Progenitor cell of endocrine pancreas (in vitro differentiated cells): ENCODE measurements around the gene FCRLA. TPM values are rescaled to one million over a fixed set of nuclear protein-coding genes. Genes with fewer than 3 reads are reported as not detected.
"Not testable (repeated sequence)": the region's sequence is repeated elsewhere in the genome, so short reads cannot be mapped to it uniquely, and the experiment has no call there.

ENCODE experiments used
- DNase-seq: peaks from one replicate; pipeline ENCODE4 v3.0.0; 2021; ENCODE audit warnings: low spot score; ENCODE audit not compliant: unreplicated experiment
- H3K27ac Mint-ChIP-seq: 2 replicates; pipeline ENCODE4 v1.8.0; 2021; ENCODE audit warnings: mild to moderate bottlenecking, moderate library complexity, mixed read lengths
- H3K27me3 Mint-ChIP-seq: 2 replicates; pipeline ENCODE4 v1.8.0; 2021; ENCODE audit warnings: mixed read lengths
- H3K36me3 Mint-ChIP-seq: 2 replicates; pipeline ENCODE4 v1.8.0; 2022; ENCODE audit warnings: mixed read lengths; ENCODE audit not compliant: insufficient read depth
- H3K4me1 Mint-ChIP-seq: 2 replicates; pipeline ENCODE4 v1.8.0; 2021; ENCODE audit warnings: low read depth, mixed read lengths
- H3K4me3 Mint-ChIP-seq: 2 replicates; pipeline ENCODE4 v1.8.0; 2021; ENCODE audit warnings: low read depth, mild to moderate bottlenecking, moderate library complexity, mixed read lengths
- H3K9me3 Mint-ChIP-seq: 2 replicates; pipeline ENCODE4 v1.8.0; 2021; ENCODE audit warnings: low read depth, mixed read lengths
- CTCF ChIP-seq: fragments of 200-600 bp; sonication (generic); IDR thresholded peaks from one replicate; pipeline ENCODE4 v1.5.0; 2021; ENCODE audit warnings: antibody characterized with exemption, mild to moderate bottlenecking; ENCODE audit not compliant: unreplicated experiment
- long read RNA-seq: library from polyadenylated mRNA; unstranded; transcript quantifications from one replicate; pipeline ENCODE4 v2.0.0, GENCODE V29; 2020
- total RNA-seq: library from RNA; stranded (reverse); gene quantifications from 2 replicates; pipeline ENCODE4 v1.2.1, GENCODE V29; 2021

Gene FCRLA
- not detected in 2 replicates for total RNA-seq
- long read RNA-seq: 0 reads

DNA sequence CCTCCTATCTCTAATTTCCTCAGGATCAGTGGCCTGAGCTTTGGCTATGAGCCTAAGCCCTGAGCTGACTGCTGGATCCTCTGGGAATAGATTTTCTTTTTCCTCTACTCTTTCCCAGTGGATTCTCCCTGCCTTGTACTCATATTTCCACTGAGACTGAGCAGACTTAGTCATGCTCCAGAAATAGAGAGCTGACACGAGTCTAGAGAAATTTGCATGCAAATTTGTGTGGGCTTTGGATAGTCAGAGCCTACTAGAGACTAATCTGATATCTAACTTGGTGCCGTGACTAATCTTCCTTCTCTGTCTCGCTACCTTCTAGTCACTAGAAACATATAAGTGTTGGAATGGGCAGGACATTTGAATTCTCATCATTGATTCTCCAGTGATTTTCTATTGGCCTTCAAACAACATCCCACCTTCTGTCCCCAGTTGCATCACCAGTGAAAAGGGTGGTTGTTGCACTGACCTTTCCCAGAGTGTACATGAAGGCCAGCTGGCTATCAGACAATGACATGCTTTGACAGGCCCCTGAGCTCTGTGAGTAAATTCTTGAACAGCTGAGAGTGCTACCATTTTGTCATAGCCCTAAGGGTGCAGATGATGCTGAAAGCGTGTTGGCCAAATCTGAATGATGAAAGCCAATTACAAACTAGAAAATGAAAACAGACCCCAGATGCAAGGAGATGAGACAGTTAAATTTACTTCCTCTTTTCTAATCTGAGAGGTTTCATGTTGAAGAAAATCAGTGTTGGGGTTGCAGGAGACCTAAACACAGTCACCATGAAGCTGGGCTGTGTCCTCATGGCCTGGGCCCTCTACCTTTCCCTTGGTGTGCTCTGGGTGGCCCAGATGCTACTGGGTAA, at the start of gene FCRLA:
FCRLA (plus strand) TSS at position 748 of the 866 bp plus-strand sequence; CDS start at position 784, 36 bp downstream.
- TF ChIP-seq CTCF: no peak
- peaks cover 19% of the 10 kb centered on the region for H3K4me1 Mint-ChIP-seq
- H3K9me3 Mint-ChIP-seq: no peaks in the 10 kb centered on the region
- H3K36me3 Mint-ChIP-seq: no peaks in the 10 kb centered on the region
- no peak within 1 kb of the TSS for H3K27ac Mint-ChIP-seq
- no peak within 1 kb of the TSS for H3K4me3 Mint-ChIP-seq
- peaks cover 6% of the 10 kb centered on the region for H3K27me3 Mint-ChIP-seq
- no peak for DNase-seq

GRCh38 chr1:161658524-161658923, 48.5 kb upstream of the FCRLA start:
- not testable (repeated sequence) for H3K4me1 Mint-ChIP-seq, DNase-seq, H3K4me3 Mint-ChIP-seq, H3K9me3 Mint-ChIP-seq, H3K36me3 Mint-ChIP-seq, H3K27ac Mint-ChIP-seq, H3K27me3 Mint-ChIP-seq

GRCh38 chr1:161661660-161662311, 45.2 kb upstream of the FCRLA start:
- not testable (repeated sequence) for H3K4me3 Mint-ChIP-seq, H3K9me3 Mint-ChIP-seq, H3K4me1 Mint-ChIP-seq, H3K27ac Mint-ChIP-seq, H3K36me3 Mint-ChIP-seq, DNase-seq, H3K27me3 Mint-ChIP-seq

DNA sequence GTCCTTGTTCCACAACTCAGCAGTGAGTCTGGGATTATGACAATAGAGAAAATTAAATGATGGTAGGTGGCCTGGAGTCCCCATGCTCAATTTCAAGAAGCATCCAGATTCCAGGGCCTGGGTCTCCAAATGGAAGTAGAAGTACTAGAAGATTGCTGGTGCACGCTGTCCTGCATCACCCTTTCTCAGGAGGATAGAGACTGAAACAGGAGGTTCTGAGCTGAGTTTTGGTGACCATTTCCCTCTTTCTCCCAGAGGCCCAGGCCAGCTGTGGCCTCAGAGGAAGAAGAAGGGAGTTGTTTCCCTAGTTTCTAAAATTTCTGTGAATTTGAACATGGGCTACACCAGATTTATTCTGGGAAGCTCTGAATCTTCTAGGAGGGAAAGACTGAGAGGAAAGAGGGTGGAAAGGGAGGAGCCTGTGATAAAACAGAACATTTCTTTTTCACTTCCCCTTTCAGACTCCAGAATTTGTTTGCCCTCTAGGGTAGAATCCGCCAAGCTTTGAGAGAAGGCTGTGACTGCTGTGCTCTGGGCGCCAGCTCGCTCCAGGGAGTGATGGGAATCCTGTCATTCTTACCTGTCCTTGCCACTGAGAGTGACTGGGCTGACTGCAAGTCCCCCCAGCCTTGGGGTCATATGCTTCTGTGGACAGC, 44.2 kb upstream of the FCRLA start, which contains the start of gene FCGR2B:
FCGR2B (plus strand) TSS at position 460 of the 656 bp plus-strand sequence; CDS start at position 559, 99 bp downstream.
- H3K4me1 Mint-ChIP-seq, H3K9me3 Mint-ChIP-seq, DNase-seq, H3K27ac Mint-ChIP-seq, H3K4me3 Mint-ChIP-seq, H3K27me3 Mint-ChIP-seq, H3K36me3 Mint-ChIP-seq: not testable (repeated sequence)

- H3K4me1 Mint-ChIP-seq, H3K27me3 Mint-ChIP-seq, H3K27ac Mint-ChIP-seq, H3K4me3 Mint-ChIP-seq, DNase-seq, H3K9me3 Mint-ChIP-seq, H3K36me3 Mint-ChIP-seq: not testable (repeated sequence)
Observed at GRCh38 chr1:161663569-161663968, 43.5 kb upstream of the FCRLA start.

- H3K27ac Mint-ChIP-seq, H3K36me3 Mint-ChIP-seq, H3K9me3 Mint-ChIP-seq, DNase-seq, H3K4me1 Mint-ChIP-seq, H3K27me3 Mint-ChIP-seq, H3K4me3 Mint-ChIP-seq: not testable (repeated sequence)
Observed at GRCh38 chr1:161664689-161665088, 42.3 kb upstream of the FCRLA start.

DNA sequence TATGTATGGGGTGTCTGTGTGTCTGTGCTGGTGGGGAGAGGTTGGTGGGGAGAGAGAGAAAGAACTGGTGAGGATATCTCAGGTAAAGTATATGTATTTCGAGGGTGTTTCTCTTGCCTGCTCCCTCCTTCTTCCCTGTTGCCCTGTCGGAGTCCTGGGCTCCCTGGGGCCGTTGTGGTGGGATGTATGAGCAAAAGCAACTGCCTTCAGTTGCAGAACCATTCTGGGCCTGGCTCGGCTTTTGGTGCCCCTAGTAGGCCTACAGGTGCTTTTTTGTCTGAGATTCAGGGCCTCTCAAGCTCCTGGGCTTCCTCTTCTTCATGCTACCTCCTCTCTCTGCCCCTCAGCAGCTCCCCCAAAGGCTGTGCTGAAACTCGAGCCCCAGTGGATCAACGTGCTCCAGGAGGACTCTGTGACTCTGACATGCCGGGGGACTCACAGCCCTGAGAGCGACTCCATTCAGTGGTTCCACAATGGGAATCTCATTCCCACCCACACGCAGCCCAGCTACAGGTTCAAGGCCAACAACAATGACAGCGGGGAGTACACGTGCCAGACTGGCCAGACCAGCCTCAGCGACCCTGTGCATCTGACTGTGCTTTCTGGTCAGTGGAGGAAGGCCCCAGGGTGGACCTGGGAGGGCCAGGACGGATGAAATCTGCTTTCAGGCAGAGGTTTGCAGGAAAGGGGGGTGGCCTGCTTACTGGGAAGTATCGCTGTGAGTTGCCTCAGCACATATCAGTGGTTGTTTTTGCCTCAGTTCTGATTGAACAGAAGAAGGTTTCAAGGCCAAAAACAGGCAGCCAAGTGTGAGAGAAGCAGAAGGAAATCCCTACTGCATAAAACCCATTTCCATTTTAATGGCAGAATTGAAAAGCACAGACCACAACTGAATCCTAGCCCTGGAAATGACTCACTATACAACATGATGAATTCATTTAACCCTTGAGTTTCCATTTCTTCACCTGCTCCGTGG, 35.7 kb upstream of the FCRLA start:
- H3K36me3 Mint-ChIP-seq, H3K4me3 Mint-ChIP-seq, H3K27ac Mint-ChIP-seq, DNase-seq, H3K27me3 Mint-ChIP-seq, H3K9me3 Mint-ChIP-seq: not testable (repeated sequence)
- H3K4me1 Mint-ChIP-seq: peaks cover 14% of the 10 kb centered on the region

- not testable (repeated sequence) for DNase-seq, H3K36me3 Mint-ChIP-seq, H3K27ac Mint-ChIP-seq
Observed at GRCh38 chr1:161673437-161673836, 33.6 kb upstream of the FCRLA start.

GRCh38 chr1:161674447-161674846, 32.6 kb upstream of the FCRLA start:
- H3K36me3 Mint-ChIP-seq, H3K27ac Mint-ChIP-seq, H3K4me3 Mint-ChIP-seq, H3K9me3 Mint-ChIP-seq, DNase-seq, H3K27me3 Mint-ChIP-seq: not testable (repeated sequence)
- H3K4me1 Mint-ChIP-seq: peaks cover 30% of the 10 kb centered on the region

More at GRCh38 chr1:161673437-161673836, 33.6 kb upstream of the FCRLA start:
- not testable (repeated sequence) for H3K27me3 Mint-ChIP-seq, H3K9me3 Mint-ChIP-seq, H3K4me3 Mint-ChIP-seq
- H3K4me1 Mint-ChIP-seq: peaks cover 29% of the 10 kb centered on the region

DNA sequence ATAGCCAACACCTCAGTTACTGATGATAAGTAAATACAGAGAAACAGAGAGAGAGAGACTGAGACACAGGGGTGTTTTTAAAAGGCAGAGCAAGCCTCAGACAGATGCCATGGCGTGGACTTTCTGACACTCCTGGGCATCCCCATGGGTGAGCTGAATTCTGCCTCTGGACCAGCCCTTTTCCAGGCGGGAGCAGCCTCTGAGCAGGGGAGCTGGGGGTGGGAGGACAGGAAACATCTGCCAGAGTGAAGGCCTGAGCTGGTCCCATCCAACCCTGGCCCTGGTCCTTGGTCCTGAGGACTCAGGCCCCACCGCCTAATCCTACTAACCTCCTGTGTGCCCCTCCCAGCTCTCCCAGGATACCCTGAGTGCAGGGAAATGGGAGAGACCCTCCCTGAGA, 32.1 kb upstream of the FCRLA start:
- H3K36me3 Mint-ChIP-seq, H3K4me3 Mint-ChIP-seq, H3K27me3 Mint-ChIP-seq, H3K27ac Mint-ChIP-seq, DNase-seq, H3K9me3 Mint-ChIP-seq: not testable (repeated sequence)
- peaks cover 30% of the 10 kb centered on the region for H3K4me1 Mint-ChIP-seq
